Bronchial smooth muscle cell (primary cell): ENCODE measurements around the gene CYP4F2. TPM values are rescaled to one million over a fixed set of nuclear protein-coding genes. Genes with fewer than 3 reads are reported as not detected.

Experiments
- total RNA-seq: library from RNA; depleted of rRNA; stranded (reverse); fragments of >200 nt; gene quantifications from 2 replicates; pipeline ENCODE4 v1.2.1, GENCODE V29; 2014

CYP4F2 gene
- total RNA-seq = not detected in 2 replicates

DNA sequence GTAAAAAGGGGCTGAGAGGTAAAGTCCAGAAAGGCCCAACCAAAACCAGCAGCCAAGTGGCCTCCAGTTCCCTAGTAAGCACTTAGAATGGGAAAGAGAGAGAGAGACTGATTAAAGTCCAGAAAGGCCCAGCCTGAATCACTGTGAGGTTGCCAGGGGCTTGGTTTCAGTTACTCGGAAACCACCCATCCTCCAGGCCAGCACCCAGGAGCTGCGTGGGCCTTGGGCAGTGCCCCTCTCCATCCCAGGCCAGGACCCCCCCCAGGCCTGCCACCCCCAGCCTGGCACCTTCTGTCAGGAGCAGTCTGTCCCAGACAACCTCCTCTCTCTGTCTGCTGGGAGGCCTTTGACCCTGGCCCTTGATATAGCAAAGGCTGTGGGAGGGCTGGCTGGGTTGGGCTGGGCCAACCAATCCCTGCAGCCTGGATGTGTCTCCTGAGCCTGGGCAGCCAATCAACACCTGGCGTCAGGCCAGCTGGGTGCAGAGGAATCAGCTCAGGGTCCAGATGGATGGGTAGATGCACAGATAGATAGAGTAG is at the start of gene CYP4F2:
Gene CYP4F2, minus strand, starts transcription at position 337 of the 539 bp plus-strand sequence. CDS start 463 bp downstream, outside the sequence.

DNA sequence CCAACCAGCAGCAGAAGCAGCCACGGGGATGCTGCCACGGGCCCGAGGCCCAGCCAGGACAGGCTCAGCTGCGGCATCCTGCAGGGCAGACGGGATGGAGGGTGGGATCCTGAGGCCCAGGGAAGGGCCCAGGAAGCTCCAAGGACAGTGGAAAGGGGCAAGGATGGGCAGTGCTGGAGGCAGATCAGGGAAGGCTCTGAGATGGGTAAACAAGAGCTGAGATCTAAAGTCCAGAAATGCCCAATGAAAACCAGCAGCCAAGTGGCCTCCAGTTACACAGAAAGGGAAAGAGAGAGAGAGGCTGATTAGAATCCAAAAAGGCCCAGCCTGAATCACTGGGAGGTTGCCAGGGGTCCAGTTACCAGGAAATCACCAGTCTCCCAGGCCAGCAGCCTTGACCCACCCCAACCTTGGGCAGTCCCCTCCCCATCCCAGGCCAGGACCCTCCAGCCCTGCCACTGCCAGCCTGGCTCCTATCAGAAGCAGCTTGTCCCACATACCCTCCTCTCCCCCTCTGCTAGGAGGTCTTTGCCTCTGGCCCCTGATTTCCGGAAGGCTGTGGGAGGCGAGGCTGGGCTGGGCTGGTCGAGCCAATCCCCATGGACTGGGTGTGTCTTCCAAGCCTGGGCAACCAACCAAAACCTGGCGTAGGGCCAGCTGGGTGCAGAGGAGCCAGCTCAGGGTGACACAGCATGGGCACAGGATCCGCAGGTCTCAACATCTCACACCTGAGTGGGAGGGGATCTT is 36.6 kb upstream of the CYP4F2 start, which contains the start of gene CYP4F11:
Gene CYP4F11, minus strand, starts transcription at position 198 of the 747 bp plus-strand sequence. Its CDS starts 121 bp downstream, at position 77.

Other genes with a start within 250 kb of the CYP4F2 start
- not detected in 2 replicates for gene CYP4F12, start 225.0 kb downstream of the CYP4F2 start, total RNA-seq
- gene OR10H2, start 170.1 kb downstream of the CYP4F2 start, total RNA-seq = not detected in 2 replicates
- not detected in 2 replicates for gene OR10H3, start 160.1 kb downstream of the CYP4F2 start, total RNA-seq
- gene OR10H5, start 110.4 kb downstream of the CYP4F2 start, total RNA-seq = under 0.01 TPM in 1 of 2 replicates, not detected in the other
- gene OR10H1, start 82.4 kb downstream of the CYP4F2 start, total RNA-seq = not detected in 2 replicates
- under 0.01 TPM in 1 of 2 replicates, not detected in the other for gene CYP4F11, start 36.5 kb upstream of the CYP4F2 start, total RNA-seq
- not detected in 2 replicates for gene OR10H4, start 50.9 kb upstream of the CYP4F2 start, total RNA-seq
- 672 and 702 TPM in 2 replicates for gene TPM4, start 178.4 kb upstream of the CYP4F2 start, total RNA-seq
- 53.9 and 72.3 TPM in 2 replicates for gene RAB8A, start 213.8 kb upstream of the CYP4F2 start, total RNA-seq
- not detected in 2 replicates for gene HSH2D, start 245.6 kb upstream of the CYP4F2 start, total RNA-seq